ENCODE data around the gene HOOK2.
A peak's percentile ranks its signal among the peaks of the same experiment; 100 is the strongest.
"Not testable (repeated sequence)": the region's sequence is repeated elsewhere in the genome, so short reads cannot be mapped to it uniquely, and the experiment has no call there.

Gene HOOK2

DNA sequence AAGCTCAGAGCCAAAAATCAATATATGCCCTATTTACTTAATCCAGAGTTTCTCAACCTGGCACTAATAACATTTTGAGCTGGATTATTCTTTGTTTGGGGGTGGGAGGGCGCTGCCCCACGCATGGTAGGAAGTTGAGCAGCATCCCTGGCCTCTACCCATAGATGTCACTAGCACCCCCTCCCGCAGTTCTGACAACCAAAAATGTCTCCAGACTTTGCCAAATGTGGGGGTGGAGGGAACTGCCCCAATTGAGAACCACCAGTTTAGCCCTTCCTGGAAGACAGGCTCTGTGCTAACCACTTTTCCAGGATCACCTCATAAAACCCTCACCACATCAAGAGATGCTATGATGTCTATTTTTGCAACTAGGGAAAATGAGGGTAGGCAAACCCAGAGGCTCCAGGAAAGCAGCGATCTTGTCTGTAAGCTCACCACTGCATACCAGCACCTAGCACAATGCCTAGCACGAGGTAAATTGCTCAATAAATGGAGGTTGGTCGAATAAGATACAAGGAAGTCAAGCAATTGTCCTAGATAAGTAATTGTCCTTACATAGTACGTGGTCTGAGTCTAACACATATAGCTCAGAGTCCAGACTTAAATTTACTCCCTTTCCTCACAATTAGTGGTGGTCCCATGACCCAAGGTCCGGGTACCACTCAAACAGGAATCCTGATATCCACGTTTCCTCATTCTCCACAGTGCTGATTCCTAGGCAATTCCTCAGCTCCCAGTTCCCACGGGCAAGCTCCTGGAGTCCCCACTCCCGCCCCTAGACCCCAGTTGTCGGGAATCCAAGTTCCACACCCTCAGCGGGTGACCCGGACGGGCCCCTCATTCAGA, 41.8 kb downstream of the HOOK2 start:
- no peak for FAIRE-seq
- no peak for DNase-seq (ENCODE audit: insufficient read length, low spot score)
- no peak for TF ChIP-seq POLR2A (IDR thresholded peaks at IDR 0.05; ENCODE audit: low read depth, low read length)

DNA sequence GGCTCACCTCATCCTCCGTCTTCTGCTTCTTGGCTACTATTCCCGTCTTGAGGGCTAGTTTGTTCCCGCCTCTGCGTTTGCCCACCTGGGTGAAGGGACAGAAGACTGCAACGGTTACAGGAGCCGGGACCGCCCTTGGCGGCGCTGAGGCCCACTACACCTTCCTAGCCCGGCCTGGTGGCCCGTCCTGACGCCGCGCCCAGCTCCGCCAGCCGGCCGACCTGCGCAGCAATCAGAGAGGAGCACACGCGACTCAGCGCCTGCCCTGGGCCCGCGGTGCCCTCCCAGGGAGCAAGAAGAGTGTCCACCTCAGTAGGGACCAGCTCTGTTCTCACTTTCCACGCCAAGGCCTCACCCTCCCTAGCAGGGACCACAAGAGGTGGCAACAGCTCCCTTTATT, 44.0 kb downstream of the HOOK2 start:
- no peak for DNase-seq (ENCODE audit: insufficient read length, low spot score)
- no peak for FAIRE-seq
- no peak for TF ChIP-seq POLR2A (IDR thresholded peaks at IDR 0.05; ENCODE audit: low read depth, low read length)

DNA sequence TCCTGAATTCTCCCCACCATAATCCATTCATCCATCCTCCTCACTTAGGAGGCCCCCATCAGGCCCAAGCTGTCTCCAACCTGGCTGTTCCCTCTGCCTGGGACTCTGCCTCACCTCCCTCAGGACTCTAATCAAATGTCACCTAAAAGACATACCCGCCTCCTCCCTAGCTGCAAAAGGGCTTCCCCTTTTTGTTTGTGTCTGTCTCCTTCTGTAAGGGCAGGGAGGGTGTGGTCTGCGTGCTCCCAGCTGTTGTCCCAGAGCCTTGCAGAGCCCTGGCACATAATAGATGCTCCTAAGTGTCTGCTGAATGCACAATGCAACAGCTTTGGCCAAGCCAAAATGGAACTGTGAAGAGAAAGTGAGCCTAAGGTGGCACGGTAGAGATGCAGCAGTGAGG, 45.3 kb downstream of the HOOK2 start:
- FAIRE-seq = no peak
- TF ChIP-seq POLR2A (IDR thresholded peaks at IDR 0.05; ENCODE audit: low read depth, low read length) = no peak

DNA sequence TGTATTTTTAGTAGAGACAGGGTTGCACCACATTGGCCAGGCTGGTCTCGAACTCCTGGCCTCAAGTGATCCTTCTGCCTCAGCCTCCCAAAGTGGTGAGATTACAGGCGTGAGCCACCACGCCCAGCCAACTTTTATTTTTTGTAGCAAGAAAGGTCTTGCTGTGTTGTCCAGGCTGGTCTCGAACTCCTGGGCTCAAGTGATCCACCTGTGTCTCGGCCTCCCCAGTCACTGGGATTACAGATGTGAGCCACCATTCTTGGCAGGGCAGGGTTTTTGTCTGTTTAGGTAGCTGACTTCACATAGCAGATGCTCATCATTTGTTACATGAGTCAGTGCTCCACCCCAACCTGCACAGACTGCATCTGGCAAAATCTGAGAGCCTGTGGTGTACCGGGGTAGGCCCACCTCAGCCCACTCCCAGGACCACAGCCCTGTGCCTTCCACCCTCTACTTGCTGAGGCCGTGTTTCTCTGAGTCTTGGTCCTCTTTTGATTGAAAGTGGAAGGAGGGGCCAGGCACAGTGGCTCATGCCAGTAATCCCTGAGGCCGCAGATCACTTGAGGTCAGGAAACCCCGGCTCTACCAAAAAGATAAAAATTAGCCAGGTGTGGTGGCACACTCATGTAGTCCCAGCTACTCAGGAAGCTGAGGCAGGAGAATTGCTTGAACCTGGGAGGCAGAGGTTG, 47.5 kb downstream of the HOOK2 start:
- no peak for TF ChIP-seq POLR2A (IDR thresholded peaks at IDR 0.05; ENCODE audit: low read depth, low read length)
- DNase-seq (ENCODE audit: insufficient read length, low spot score) (no peak), FAIRE-seq (no peak)

More for the DNA sequence above, 45.3 kb downstream of the HOOK2 start:
- DNase-seq (ENCODE audit: insufficient read length, low spot score) = no peak

DNA sequence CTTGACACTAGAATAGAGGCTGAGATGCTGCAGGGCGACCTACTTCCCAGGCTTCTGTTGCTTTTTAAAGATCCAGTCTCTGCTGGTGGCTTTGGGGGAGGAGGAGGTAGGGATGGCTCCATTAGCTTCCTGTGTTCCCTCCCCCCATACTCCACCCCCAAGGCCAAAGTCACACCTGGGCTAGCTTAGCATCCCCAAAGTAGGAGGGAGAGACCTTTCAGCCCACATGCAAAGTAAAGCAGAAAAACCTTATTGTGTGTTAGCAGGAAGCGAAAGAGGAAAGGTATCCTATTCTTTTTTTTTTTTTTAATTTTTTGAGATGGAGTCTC, 48.4 kb downstream of the HOOK2 start:
- FAIRE-seq (no peak), DNase-seq (ENCODE audit: insufficient read length, low spot score) (no peak)
- no peak for TF ChIP-seq POLR2A (IDR thresholded peaks at IDR 0.05; ENCODE audit: low read depth, low read length)

DNA sequence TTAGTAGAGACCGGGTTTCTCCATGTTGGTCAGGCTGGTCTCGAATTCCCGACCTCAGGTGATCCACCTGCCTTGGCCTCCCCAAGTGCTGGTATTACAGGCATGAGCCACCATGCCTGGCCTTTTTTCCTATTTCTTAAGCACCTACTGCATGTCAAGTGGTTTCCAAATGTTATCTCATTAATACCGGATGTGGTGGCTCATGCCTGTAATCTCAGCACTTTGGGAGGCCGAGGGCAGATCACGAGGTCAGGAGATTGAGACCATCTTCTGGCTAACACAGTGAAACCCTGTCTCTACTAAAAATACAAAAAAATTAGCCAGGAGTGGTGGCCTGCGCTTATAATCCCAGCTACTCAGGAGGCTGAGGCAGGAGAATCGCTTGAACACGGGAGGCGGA, 49.7 kb downstream of the HOOK2 start:
- FAIRE-seq; DNase-seq (ENCODE audit: insufficient read length, low spot score): not testable (repeated sequence)

DNA sequence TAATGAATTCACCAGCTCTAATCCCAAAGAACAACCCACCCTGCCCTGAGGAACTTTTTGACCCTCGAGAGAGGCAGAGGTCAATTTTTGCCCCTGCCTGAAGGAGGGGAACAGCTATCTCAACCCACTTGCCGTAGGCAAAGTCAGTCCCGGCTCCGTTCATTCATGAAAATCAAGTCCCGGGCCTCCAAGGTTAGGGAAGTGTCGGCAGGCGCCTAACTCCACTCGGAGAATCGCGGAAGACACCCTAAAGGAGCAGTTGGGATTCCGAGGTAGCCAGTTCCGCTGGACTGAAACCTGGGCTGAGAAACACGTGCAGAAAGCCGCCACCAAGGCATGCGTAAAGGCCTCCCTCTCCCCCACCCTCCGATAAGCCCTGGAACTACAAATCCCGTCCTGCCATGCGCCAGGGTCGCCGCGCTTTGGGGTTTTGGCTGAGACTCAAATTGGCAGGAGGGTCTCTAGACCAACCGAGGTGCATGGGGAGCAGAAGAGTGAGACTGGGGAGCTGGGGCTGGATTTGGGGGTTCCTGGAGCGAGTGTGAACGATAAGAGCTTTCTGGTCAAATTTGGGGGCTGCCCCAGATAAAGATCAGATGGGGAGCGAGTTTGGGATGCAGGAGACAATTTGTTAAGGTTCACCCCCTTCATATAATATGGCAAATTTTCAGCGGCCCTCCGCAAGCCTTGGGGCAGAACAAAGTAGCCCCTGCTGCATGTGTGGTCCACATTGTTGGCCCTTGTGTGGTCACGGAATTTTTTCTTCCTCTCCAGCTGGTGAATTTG, 51.5 kb downstream of the HOOK2 start, which contains the start of gene TNPO2:
Gene TNPO2, minus strand, starts transcription at position 292 of the 786 bp plus-strand sequence. CDS start 2,955 bp downstream, outside the sequence.
- FAIRE-seq (no peak), DNase-seq (ENCODE audit: insufficient read length, low spot score) (no peak)
- TF ChIP-seq POLR2A (IDR thresholded peaks at IDR 0.05; ENCODE audit: low read depth, low read length) = peak; percentile 6; the same call in 1 of the 2 replicates

DNA sequence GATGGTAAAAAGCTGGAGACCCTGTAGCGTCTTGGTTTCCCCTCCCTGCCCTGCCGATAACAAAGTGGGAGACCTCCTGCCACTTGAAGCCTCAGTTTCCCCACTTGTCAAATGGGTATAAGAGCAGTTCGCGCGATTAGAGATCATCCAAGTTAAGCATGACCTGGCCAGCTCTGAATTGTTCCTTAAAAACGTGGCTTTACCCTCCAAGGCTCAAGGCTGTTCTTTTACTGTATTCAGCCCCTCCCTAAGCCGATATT, 52.0 kb downstream of the HOOK2 start:
- DNase-seq (ENCODE audit: insufficient read length, low spot score) (no peak), FAIRE-seq (no peak)
- TF ChIP-seq POLR2A (IDR thresholded peaks at IDR 0.05; ENCODE audit: low read depth, low read length) = no peak

DNA sequence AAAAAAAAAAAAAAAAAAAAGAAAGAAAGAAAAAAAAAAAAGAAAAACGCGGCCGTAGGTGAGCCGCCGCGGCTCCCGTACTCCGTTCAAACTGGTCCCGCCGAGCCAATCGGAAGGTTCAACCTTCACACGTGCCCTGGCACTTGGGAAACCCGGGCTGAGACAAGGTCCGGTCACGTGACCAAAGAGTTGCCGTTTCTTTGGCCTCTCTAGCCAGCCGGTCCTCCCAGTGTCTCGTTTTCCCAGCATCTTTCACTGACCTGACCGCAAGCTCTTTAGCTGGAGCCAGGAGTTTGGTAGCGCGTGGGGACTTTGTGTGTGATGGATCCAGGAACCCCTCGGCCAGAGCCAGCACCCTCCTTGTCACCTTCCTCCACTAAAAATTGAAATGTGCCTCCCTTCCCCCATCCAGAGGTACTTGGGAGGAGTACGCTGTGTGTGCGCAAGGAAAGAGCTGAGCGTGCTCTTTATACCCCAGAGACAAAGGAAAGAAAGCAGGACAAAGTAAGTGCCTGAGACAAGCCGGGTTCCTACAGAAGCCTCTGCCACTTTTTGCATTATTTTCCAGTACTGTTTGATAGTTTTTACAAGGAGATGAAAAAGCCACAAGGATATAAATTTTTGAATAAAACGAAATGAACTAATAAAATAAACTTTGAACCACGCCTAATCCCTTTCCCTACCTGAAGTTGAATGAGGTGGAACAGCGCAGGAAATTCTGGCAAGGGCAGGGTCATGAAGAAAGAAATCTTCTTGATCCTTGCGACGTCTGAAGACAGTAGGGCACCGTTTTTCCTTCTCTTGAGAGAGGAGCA, 52.6 kb downstream of the HOOK2 start:
- FAIRE-seq (peak; percentile 80), DNase-seq (ENCODE audit: insufficient read length, low spot score) (peak; percentile 97)
- TF ChIP-seq POLR2A (IDR thresholded peaks at IDR 0.05; ENCODE audit: low read depth, low read length) = 0 out of 2 replicates have a peak, but pooled peaks have one; percentile 4

DNA sequence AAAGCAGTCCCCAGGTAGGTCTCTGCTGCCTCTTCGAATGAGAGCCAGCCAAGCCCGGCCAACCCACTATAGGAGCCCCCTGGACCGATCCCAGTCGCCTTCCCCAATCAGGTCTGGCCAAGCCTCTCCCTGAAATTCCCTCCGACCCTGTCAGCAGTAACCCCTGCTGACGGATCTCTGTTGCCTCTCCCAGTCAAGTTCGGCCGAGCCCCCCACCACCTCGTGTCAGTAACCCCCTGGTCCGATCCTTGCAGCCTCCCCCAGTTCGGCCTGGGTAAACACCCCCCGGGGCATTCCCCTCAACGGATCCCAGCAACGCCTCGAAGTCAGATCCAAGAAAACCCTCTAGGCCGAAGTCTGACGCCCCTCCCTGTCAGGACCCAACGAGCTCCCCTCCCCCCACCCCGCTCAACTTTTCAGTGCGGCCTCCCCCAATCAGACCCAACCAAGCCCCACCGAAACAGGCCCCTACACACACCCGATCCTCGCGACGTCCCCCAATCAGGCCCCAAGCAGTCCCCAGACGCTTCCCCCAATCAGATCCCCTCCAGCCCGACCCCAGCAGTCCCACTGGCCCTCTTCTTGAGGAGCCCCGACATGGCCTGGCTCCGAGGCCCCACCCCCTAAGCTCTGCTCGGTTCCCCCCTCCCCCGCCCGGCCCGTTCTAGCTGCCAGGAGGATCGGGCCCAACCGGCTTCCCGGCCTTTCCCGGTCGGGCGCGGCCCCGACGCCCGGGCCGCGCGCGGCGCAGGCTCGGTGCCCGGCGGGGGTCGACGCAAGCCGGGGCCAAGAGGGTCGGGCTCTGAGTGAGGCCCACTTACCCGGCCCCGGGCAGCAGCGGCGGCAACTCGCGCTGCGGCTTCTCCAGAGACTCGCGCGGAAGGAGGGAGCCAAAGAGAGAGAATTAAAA, 53.4 kb downstream of the HOOK2 start:
- TF ChIP-seq POLR2A (IDR thresholded peaks at IDR 0.05; ENCODE audit: low read depth, low read length) = no peak
- no peak for FAIRE-seq
- no peak for DNase-seq (ENCODE audit: insufficient read length, low spot score)

DNA sequence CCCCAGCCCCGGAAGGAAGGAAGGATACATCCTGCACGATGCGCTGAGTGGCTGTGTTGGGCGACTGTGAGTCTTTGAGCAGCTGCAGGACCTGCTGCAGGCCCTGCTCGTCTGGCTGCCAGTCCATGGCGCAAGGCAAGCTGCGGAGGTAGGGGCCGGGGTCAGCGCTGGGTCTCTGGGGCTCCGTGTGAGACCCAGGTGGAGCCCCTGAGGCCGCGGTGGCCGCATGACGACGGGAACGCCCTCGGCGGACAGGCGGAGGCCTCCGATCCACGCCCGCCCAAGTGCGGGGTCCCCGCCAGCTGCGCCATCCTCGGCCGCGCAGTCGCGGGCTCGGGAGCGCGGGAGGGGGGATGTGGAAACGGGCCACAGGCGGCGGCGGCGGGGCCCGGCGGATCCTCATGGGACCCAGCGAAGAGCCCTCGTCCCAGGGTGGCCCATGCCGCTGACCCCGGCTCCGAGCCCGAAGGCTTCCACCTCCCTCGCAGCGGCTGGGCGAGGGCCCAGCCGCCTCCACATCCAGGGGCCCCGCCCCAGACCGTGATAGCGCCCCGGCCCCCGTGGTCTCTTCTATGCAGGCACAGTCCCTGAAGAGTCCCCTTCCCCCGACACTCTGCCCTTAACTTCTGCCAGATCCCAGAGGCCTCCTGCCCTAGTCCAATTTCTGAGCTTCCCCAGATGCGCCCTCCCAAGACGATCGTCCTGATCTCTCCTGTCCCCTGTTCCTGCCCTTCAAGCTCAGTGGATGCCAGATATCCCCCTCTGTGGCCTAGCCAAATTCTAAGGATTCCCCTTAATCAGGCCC, 54.3 kb downstream of the HOOK2 start:
- TF ChIP-seq POLR2A (IDR thresholded peaks at IDR 0.05; ENCODE audit: low read depth, low read length) = no peak
- DNase-seq (ENCODE audit: insufficient read length, low spot score) = no peak
- FAIRE-seq = no peak

DNA sequence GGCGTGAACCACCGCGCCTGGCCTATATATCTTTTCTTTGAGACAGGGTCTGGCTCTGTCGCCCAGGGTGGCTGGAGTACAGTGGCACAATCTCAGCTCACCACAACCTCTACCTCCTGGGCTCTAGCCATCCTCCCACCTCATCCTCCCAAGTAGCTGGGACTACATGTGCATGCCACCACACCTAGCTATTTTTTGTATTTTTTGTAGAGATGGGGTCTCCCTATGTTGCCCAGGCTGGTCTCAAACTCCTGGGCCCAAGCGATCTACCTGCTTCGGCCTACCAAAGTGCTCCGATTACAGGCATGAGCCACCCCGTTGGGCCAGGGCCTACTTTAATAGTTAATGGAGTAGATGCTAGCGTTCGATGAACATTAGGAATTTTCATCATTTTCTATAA, 55.1 kb downstream of the HOOK2 start:
- DNase-seq (ENCODE audit: insufficient read length, low spot score) (no peak), FAIRE-seq (no peak)
- no peak for TF ChIP-seq POLR2A (IDR thresholded peaks at IDR 0.05; ENCODE audit: low read depth, low read length)

Data from H54 (cell line).